KBM-7 (cell line): ENCODE results near the gene FAF1.
"Not testable (repeated sequence)": the region's sequence is repeated elsewhere in the genome, so short reads cannot be mapped to it uniquely, and the experiment has no call there.

Experiments
- DNase-seq: peaks from one replicate; pipeline ENCODE4 v3.0.0-alpha.2; 2015
- in situ Hi-C: fragments of 300-500 bp; cut with MboI; formaldehyde crosslinking; loops from 2 replicates; pipeline ENCODE4 v1.14.3; 2020; ENCODE audit warnings: low sequenced_read_pairs, low pct_unique_long_range_greater_than_20kb, mixed read lengths

FAF1 gene

GRCh38 chr1:50959913-50960844 is at the start of gene FAF1:
FAF1 (minus strand) TSS chr1:50960267; CDS start chr1:50959811, 456 bp downstream.
- in situ Hi-C loops, result no loop called here
- peak; percentile 99 for DNase-seq

- in situ Hi-C loops, result no loop called here
- DNase-seq, result no peak
These were observed 49.3 kb upstream of the FAF1 start for GRCh38 chr1:51009381-51009780.

DNA sequence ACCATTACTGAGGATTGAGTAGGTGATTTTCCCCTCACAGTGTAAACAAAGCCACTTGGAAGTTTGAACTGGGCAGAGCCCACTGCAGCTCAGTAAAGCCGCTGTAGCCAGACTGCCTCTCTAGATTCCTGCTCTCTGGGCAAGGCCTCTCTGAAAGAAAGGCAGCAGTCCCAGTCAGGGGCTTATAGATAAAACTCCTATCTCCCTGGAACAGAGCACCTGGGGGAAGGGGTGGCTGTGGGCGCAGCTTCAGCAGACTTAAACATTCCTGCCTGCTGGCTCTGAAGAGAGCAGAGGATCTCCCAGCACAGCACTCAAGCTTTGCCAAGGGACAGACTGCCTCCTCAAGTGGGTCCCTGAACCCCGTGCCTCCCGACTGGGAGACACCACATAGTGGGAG is 45.5 kb upstream of the FAF1 start:
- DNase-seq, in situ Hi-C loops: not testable (repeated sequence)

DNA sequence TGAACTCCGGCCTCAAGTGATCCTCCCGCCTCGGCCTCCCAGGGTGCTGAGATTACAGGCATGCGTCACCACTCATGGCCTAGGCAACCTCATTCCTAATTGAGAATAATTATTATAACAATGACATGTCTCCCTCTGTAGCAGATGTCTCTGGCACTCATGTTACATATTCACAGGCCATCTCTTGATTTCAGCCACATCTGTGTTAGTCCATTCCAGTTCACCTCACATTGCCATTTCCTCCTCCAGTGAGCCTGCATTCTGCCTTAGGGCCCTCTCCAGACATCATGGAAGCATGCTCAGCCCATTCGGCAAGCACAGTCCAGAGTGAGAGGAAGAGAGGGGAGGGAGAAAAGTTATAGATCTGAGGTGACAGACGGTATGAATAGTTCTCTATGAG is 42.4 kb upstream of the FAF1 start:
- in situ Hi-C loops, result no loop called here
- no peak for DNase-seq

DNA sequence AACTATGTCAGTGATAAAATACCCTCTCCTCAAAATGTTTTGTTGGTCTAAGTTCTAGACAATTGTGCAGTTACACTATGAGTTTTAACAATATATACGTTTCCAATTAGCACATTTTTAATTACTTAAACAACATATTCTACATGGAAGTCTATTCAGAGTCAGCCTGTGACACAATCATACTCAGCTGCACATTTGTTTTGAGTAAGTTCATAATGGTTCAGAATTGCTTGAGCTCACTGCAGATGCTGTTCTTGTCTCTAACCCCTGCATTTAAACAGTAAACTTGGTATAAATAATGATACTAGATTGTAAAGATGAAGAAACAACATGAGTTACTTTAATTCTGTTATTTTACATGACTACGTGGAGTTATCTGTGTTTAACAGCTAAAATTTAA is 40.6 kb upstream of the FAF1 start:
- DNase-seq, result no peak
- in situ Hi-C loops, result no loop called here

- no peak for DNase-seq
- in situ Hi-C loops, result no loop called here
These were observed 40.1 kb upstream of the FAF1 start for GRCh38 chr1:51000160-51000559.

DNA sequence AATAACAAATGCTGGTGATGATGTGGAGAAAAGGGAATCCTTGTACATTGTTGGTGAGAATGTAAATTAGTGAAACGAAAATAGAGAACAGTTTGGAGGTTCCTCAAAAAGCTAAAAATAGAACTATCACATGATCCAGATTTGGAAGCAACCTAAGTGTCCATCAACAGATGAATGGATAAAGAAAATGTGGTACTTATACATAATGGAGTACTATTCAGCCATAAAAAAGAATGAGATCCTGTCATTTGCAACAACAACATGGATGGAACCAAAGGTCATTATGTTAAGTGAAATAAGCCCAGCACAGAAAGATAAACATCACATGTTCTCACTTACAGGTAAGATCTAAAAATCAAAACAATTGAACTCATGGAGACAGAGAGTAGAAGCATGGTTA is 39.3 kb upstream of the FAF1 start:
- peak; percentile 8 for DNase-seq
- in situ Hi-C loops, result not testable (repeated sequence)

DNA sequence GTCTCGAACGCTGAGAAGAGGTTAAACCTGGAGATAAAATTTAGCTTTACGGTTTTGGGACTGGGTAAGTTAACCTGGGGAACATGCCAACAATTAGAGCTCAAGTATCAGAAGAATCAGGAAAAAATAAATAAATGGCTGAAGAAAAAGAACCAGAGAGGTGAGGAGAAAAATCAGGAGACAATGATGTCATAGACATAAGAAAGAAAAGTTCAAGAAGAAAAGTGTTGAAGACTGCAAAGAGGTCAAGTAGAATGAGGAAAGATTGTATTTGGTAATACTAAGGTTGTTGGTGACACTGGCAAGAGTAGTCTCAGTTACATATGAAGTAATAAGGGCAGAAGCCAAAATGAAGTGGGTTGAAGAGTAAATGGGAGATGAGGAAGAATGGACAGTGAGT is 36.0 kb upstream of the FAF1 start:
- in situ Hi-C loops, result no loop called here
- no peak for DNase-seq

GRCh38 chr1:50995651-50996050 is 35.6 kb upstream of the FAF1 start:
- in situ Hi-C loops, result no loop called here
- DNase-seq, result no peak

GRCh38 chr1:50994997-50995396 is 34.9 kb upstream of the FAF1 start:
- DNase-seq, result no peak
- in situ Hi-C loops, result no loop called here

GRCh38 chr1:50993645-50994044 is 33.6 kb upstream of the FAF1 start:
- no peak for DNase-seq
- in situ Hi-C loops, result no loop called here

- in situ Hi-C loops, result no loop called here
- no peak for DNase-seq
These were observed 32.7 kb upstream of the FAF1 start for GRCh38 chr1:50992532-50993318.

GRCh38 chr1:50989694-50990093 is 29.6 kb upstream of the FAF1 start:
- in situ Hi-C loops, result no loop called here
- DNase-seq, result no peak

GRCh38 chr1:50986653-50987052 is 26.6 kb upstream of the FAF1 start:
- DNase-seq, result peak; percentile 19
- in situ Hi-C loops, result no loop called here

GRCh38 chr1:50985094-50985493 is 25.0 kb upstream of the FAF1 start:
- DNase-seq, result peak; percentile 21
- in situ Hi-C loops, result no loop called here

DNA sequence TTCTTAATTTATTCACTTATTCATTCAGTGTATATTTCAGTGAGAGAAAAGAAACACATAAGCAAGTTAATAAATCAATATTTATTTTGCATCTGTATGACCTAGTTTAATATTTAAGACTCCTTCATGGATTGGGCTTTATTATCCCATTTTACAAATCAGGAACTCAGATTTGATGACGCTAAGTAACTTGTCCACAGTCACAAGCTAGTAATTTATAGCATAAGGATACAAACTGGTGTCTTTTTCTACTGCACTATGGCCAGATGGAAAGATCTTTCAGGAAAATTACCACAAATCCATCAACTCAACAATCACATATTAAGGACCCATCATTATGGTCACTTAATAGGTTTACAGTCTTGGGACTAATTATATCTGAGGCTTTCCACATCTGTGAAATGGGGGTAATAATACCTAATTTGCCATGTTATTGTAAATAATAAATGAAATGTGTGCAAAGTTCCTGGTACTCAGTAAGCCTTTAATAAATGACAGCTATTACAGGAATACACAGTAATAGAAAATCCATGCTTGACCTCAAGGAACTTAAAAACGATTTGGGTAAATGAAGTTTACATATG is 23.2 kb upstream of the FAF1 start:
- peak; percentile 15 for DNase-seq
- in situ Hi-C loops, result no loop called here

DNA sequence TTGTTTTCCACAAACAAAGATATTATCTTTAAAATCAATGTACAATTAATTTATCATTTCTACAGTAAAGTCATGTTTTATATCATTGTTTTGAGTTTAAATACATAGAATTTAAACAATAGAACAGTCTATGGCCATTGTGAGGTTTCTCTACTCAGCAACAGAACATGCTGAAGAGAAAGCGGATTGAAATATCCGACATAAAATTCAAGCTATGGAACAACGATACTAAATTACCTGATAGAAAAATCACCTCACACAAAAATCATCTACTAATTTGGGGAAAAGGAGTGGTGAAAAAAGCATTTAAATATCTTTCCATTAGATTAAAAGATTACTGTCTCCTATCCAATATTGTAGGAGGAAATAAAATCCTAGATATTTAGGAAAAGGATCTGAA is 22.5 kb upstream of the FAF1 start:
- in situ Hi-C loops, result no loop called here

GRCh38 chr1:50981741-50982140 is 21.7 kb upstream of the FAF1 start:
- peak; percentile 57 for DNase-seq
- in situ Hi-C loops, result no loop called here

More for the DNA sequence above, 22.5 kb upstream of the FAF1 start:
- DNase-seq, result peak; percentile 26

DNA sequence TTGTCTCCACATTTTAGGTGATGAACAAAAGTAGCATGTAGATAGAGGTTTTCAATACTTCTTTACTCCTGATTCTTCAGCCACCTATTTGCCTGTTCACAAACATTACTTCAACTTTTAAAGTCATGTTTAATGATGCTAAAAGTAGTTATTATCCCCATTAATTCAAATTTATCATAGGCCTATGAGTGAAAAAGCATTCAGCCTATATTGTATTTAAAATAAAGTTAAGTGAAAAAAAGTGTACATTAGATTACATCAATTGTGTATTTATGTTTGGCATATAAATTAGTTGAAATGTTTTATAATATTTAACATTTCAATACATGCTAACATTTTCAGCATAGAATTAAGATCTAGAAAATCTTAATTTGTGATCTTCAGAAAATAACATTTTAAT is 20.4 kb upstream of the FAF1 start:
- peak; percentile 21 for DNase-seq
- in situ Hi-C loops, result no loop called here

GRCh38 chr1:50979937-50980336 is 19.9 kb upstream of the FAF1 start:
- DNase-seq, result peak; percentile 30
- in situ Hi-C loops, result no loop called here
